ENCODE data around the gene APBA3. TPM values are rescaled to one million over a fixed set of nuclear protein-coding genes. Genes with fewer than 3 reads are reported as not detected.

Gene APBA3
- total and polyA plus RNA-seq, 9 of the 15 experiments (the other 6 are each of a cell fraction or from before 2014, with no cell fraction given) = 0.10 to 29.5 (median 11.5) TPM

DNA sequence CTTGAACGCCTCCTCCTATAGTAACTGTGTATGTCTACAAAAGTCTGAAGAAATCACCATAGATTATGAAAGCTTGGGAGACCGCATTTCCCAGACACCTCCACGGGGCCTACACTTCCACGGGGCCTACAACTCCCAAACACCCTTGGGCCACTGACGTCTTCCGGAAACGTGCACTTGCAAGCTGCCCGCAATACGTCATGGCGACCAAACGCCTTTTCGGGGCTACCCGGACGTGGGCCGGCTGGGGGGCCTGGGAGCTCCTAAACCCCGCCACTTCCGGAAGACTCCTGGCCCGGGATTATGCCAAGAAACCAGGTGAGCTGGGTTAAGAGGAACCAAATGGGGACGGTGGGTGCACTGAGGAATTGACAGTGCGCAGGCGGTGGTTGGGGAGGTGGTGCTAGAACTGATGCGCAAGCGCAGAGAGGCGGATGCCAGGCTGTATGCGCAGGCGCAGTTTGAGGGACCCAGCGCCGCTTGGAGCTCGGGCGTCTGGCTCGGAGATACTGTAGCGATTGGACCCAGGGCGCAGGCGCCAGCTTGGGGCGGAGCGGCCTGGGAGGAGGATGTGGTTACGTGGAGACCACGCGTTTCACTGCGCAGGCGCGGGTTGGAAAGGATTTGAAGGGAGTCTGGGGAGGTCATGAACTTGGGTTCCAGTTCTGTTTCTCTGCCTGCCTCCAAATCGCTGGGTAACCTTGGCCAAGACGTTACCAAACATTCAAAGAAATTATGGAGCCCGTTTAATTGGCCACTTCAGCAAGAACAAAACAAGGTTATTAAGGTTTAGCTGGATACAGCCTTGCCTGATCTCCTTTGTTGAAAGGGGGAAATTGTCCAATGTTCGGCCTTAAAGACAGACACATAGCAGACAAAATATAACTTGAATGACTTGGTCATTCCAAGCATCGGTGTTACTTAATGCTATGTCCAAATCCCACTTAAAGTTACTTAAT lies 1.3 kb upstream of the APBA3 start, which contains the start of gene MRPL54 (continued):
- TF ChIP-seq ZNF699 (CRISPR knock-in tag; IDR thresholded peaks at IDR 0.05; ENCODE audit: insufficient replicate concordance) (no peak), ILF3 (IDR thresholded peaks at IDR 0.05; ENCODE audit: borderline replicate concordance) (0 out of 2 replicates have a peak, but pooled peaks have one; percentile 55), OTX1 (CRISPR knock-in tag; IDR thresholded peaks at IDR 0.05) (peak; percentile 9; the same call in 1 of the 2 replicates), CREBBP (IDR thresholded peaks at IDR 0.05; ENCODE audit: low read depth, low read length) (no peak), ETV5 (CRISPR knock-in tag; IDR thresholded peaks at IDR 0.05; ENCODE audit: low read depth) (peak; percentile 94), SLC30A9 (CRISPR knock-in tag; IDR thresholded peaks at IDR 0.05) (no peak), EWSR1 (IDR thresholded peaks at IDR 0.05; ENCODE audit: borderline replicate concordance, low read depth, partially characterized antibody) (no peak), RFX7 (CRISPR knock-in tag; IDR thresholded peaks at IDR 0.05) (no peak), ZKSCAN3 (CRISPR knock-in tag; IDR thresholded peaks at IDR 0.05) (no peak), ZNF3 (CRISPR knock-in tag; IDR thresholded peaks at IDR 0.05) (no peak), ZFPM2 (CRISPR knock-in tag; IDR thresholded peaks at IDR 0.05) (peak; percentile 27; the same call in 1 of the 2 replicates), ZEB2 (IDR thresholded peaks at IDR 0.05) (no peak), ZFX (CRISPR knock-in tag; IDR thresholded peaks at IDR 0.05) (peak; percentile 94), MTA2 (IDR thresholded peaks at IDR 0.05; ENCODE audit: low read depth) (no peak), HLTF (IDR thresholded peaks at IDR 0.05) (no peak), MCM2 (IDR thresholded peaks at IDR 0.05; ENCODE audit: low read depth) (no peak), HIVEP1 (CRISPR knock-in tag; IDR thresholded peaks at IDR 0.05) (no peak), SMARCC2 (IDR thresholded peaks at IDR 0.05; ENCODE audit: low read depth) (no peak), FOS (IDR thresholded peaks at IDR 0.05; ENCODE audit: extremely low read depth, insufficient read length) (no peak), BACH1 (tag; IDR thresholded peaks at IDR 0.05) (no peak), ZNF57 (CRISPR knock-in tag; IDR thresholded peaks at IDR 0.05) (no peak), KDM2B (CRISPR knock-in tag; IDR thresholded peaks at IDR 0.05) (no peak), TEAD2 (tag; IDR thresholded peaks at IDR 0.05) (no peak), CAMTA2 (CRISPR knock-in tag; conservative IDR thresholded peaks at IDR 0.05) (no peak), FOXK2 (conservative IDR thresholded peaks at IDR 0.05 in 1 of 2, IDR thresholded peaks at IDR 0.05 in 1 of 2; ENCODE audit: low read depth in 2 of 2) (no peak; a peak in 2 of 4 replicates), ZNF134 (CRISPR knock-in tag; conservative IDR thresholded peaks at IDR 0.05) (no peak), ERF (CRISPR knock-in tag; IDR thresholded peaks at IDR 0.05) (no peak), ASH1L (IDR thresholded peaks at IDR 0.05; ENCODE audit: borderline replicate concordance, low read depth, partially characterized antibody) (peak; percentile 40)
- TF ChIP-seq, protein P1, sequence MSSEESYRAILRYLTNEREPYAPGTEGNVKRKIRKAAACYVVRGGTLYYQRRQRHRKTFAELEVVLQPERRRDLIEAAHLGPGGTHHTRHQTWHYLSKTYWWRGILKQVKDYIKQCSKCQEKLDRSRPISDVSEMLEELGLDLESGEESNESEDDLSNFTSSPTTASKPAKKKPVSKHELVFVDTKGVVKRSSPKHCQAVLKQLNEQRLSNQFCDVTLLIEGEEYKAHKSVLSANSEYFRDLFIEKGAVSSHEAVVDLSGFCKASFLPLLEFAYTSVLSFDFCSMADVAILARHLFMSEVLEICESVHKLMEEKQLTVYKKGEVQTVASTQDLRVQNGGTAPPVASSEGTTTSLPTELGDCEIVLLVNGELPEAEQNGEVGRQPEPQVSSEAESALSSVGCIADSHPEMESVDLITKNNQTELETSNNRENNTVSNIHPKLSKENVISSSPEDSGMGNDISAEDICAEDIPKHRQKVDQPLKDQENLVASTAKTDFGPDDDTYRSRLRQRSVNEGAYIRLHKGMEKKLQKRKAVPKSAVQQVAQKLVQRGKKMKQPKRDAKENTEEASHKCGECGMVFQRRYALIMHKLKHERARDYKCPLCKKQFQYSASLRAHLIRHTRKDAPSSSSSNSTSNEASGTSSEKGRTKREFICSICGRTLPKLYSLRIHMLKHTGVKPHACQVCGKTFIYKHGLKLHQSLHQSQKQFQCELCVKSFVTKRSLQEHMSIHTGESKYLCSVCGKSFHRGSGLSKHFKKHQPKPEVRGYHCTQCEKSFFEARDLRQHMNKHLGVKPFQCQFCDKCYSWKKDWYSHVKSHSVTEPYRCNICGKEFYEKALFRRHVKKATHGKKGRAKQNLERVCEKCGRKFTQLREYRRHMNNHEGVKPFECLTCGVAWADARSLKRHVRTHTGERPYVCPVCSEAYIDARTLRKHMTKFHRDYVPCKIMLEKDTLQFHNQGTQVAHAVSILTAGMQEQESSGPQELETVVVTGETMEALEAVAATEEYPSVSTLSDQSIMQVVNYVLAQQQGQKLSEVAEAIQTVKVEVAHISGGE (CRISPR knock-in tag; IDR thresholded peaks at IDR 0.05) = peak in 2 of 3 experiments; percentile 62 to 87; a peak in 4 of 6 replicates
